K562 (cell line): ENCODE measurements around the gene MYLK3. TPM values are rescaled to one million over a fixed set of nuclear protein-coding genes. Genes with fewer than 3 reads are reported as not detected.

ENCODE experiments used
- CCAR2 ChIP-seq: fragments of 200-400 bp; formaldehyde crosslinking; IDR thresholded peaks from 2 replicates; pipeline ENCODE4 v1.6.1; 2017; ENCODE audit warnings: mild to moderate bottlenecking, low read depth, low read length
- ELF1 ChIP-seq: fragments of 200-800 bp; sonication (Bioruptor generic); IDR thresholded peaks from 2 replicates; pipeline ENCODE4 v1.6.1; 2016; ENCODE audit warnings: missing genetic modification characterization, missing compliant biosample characterization
- ELF4 ChIP-seq: fragments of 450-650 bp; formaldehyde crosslinking; IDR thresholded peaks from 2 replicates; pipeline ENCODE4 v1.4.0; 2022; ENCODE audit warnings: missing genetic modification characterization
- HDAC8 ChIP-seq: fragments of 450-650 bp; IDR thresholded peaks from 2 replicates; pipeline ENCODE4 v1.6.1; 2016; ENCODE audit warnings: mild to moderate bottlenecking, missing genetic modification characterization, moderate library complexity, missing compliant biosample characterization
- JUND ChIP-seq, 2 experiments: IDR thresholded peaks; 2 replicates in 1 of 2; 3 replicates in 1 of 2; pipeline ENCODE4 v1.6.1; 2011; ENCODE audit warnings: borderline replicate concordance in 2 of 2, low read depth in 2 of 2, low read length in 2 of 2, improper control_type of control experiment in 1 of 2, missing biosample characterization in 1 of 2, missing genetic modification characterization in 1 of 2, missing genetic modification reagents in 1 of 2
- KDM1A ChIP-seq, 2 experiments: fragments of 450-650 bp; IDR thresholded peaks; 2 replicates each; pipeline ENCODE4 v1.6.1; 2016; ENCODE audit warnings: mild to moderate bottlenecking in 2 of 2
- RBM34 ChIP-seq: fragments of 200-400 bp; formaldehyde crosslinking; IDR thresholded peaks from 2 replicates; pipeline ENCODE4 v1.6.1; 2018; ENCODE audit warnings: low read length, borderline replicate concordance; ENCODE audit not compliant: insufficient read depth
- RFX7 ChIP-seq: fragments of 250-450 bp; sonication (Bioruptor Pico); IDR thresholded peaks from 2 replicates; pipeline ENCODE4 v1.5.1; 2021; ENCODE audit warnings: mild to moderate bottlenecking
- SMAD1 ChIP-seq: fragments of 150-350 bp; IDR thresholded peaks from 2 replicates; pipeline ENCODE4 v1.6.1; 2014; ENCODE audit warnings: low read length, low read depth; ENCODE audit not compliant: partially characterized antibody
- SMAD4 ChIP-seq: fragments of 250-450 bp; sonication (Bioruptor Pico); conservative IDR thresholded peaks from 2 replicates; pipeline ENCODE4 v1.8.0; 2021; ENCODE audit warnings: inconsistent platforms, mild to moderate bottlenecking, moderate library complexity
- SPI1 ChIP-seq: IDR thresholded peaks from 2 replicates; pipeline ENCODE4 v1.6.1; 2011; ENCODE audit warnings: low read depth, low read length, control low read depth, borderline replicate concordance
- STAG1 ChIP-seq: sonication (generic); formaldehyde crosslinking; IDR thresholded peaks from 2 replicates; pipeline ENCODE4 v1.5.0; 2020; ENCODE audit warnings: missing genetic modification reagents, borderline replicate concordance
- STAT5A ChIP-seq: IDR thresholded peaks from 2 replicates; pipeline ENCODE4 v1.6.1; 2012; ENCODE audit warnings: low read length, inconsistent platforms, borderline replicate concordance
- ZFP36 ChIP-seq: fragments of 150-350 bp; IDR thresholded peaks from 2 replicates; pipeline ENCODE4 v1.6.1; 2018; ENCODE audit warnings: low read length, low read depth; ENCODE audit not compliant: partially characterized antibody
- ZNF282 ChIP-seq: sonication (generic); formaldehyde crosslinking; IDR thresholded peaks from 2 replicates; pipeline ENCODE4 v1.8.1; 2023; ENCODE audit warnings: missing genetic modification reagents
- ZNF384 ChIP-seq: IDR thresholded peaks from 2 replicates; pipeline ENCODE4 v1.6.1; 2012; ENCODE audit warnings: low read depth, low read length, improper control_type of control experiment
- ZNF584 ChIP-seq: fragments of 200-800 bp; sonication (Bioruptor generic); IDR thresholded peaks from 2 replicates; pipeline ENCODE4 v1.6.1; 2016; ENCODE audit warnings: low read depth, mild to moderate bottlenecking, missing genetic modification characterization, missing compliant biosample characterization
- polyA plus RNA-seq, 8 experiments: library from polyadenylated mRNA; depleted of rRNA in 4 of 8; stranded (reverse) in 5 of 8; unstranded in 3 of 8; fragments of >200 nt; fragmentation: Nextera tagmentation in 2 of 8; fragmentation: Illumina TruSeq in 1 of 8; extraction: Ambion mirVana in 2 of 8; extraction: Trizol in 1 of 8; gene quantifications; 2 replicates each; pipeline versions ENCODE4 v1.2.1 to v1.2.3, GENCODE V29; 2011 to 2014; ENCODE audit warnings: inconsistent platforms in 1 of 8, missing spikeins in 1 of 8
- total RNA-seq, 7 experiments: library from RNA; depleted of rRNA in 6 of 7; stranded (reverse); fragments of >200 nt in 6 of 7; fragmentation: Illumina TruSeq in 2 of 7; extraction: Trizol in 2 of 7; gene quantifications; 2 replicates each; pipeline versions ENCODE4 v1.2.1 to v1.2.3, GENCODE V29; 2011 to 2021; ENCODE audit warnings: low replicate concordance in 1 of 7
- TF ChIP-seq, protein P1 (sequence below): fragments of 450-650 bp; IDR thresholded peaks from 2 replicates; pipeline ENCODE4 v1.6.1; 2017; ENCODE audit warnings: mild to moderate bottlenecking, moderate library complexity
- TF ChIP-seq, protein P2 (sequence below): fragments of 450-650 bp; formaldehyde crosslinking; IDR thresholded peaks from 2 replicates; pipeline ENCODE4 v1.4.0; 2020; ENCODE audit warnings: mild to moderate bottlenecking, moderate library complexity
- TF ChIP-seq, protein P3 (sequence below): fragments of 250-450 bp; sonication (Bioruptor Pico); IDR thresholded peaks from 2 replicates; pipeline ENCODE4 v1.8.0; 2021; ENCODE audit warnings: moderate library complexity, mild to moderate bottlenecking, inconsistent platforms
- TF ChIP-seq, protein P4 (sequence below): fragments of 450-650 bp; formaldehyde crosslinking; IDR thresholded peaks from 2 replicates; pipeline ENCODE4 v1.4.0; 2020; ENCODE audit warnings: mild to moderate bottlenecking, moderate library complexity

The MYLK3 gene
- total and polyA plus RNA-seq, 9 of the 15 experiments (the other 6 are each of a cell fraction or from before 2014, with no cell fraction given), result 0.69 to 10.7 (median 4.7) TPM

DNA sequence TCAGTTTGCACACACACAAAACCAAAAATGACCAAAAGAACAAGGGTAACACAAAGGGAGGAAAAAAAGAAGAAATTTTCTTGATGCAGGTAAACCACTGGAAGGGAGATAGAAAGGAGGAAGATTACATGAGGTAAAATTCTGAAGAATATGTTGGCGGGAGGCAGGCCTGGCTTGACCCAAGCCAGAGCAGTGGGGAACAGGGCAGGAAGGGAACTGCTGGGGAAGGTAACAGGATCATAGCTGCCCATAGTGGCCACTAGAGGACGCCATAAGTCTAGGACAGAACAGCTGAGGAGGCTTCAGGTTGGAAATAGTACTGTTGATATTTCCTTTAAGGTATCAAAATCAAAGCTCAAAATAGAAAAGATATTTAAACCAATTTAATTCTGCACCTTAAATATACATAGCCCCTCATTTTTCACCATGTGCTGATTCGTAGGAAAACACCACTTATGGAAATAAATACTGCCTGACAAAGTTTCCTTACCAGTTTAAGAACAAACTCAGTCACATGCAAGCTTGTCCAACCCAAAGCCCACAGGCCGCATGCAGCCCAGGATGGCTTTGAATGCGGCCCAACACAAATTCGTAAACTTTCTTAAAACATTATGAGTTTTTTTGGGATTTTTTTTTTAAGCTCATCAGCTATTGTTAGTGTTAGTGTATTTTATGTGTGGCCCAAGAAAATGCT is 74.7 kb downstream of the MYLK3 start (continued):
- TF ChIP-seq, protein P1, sequence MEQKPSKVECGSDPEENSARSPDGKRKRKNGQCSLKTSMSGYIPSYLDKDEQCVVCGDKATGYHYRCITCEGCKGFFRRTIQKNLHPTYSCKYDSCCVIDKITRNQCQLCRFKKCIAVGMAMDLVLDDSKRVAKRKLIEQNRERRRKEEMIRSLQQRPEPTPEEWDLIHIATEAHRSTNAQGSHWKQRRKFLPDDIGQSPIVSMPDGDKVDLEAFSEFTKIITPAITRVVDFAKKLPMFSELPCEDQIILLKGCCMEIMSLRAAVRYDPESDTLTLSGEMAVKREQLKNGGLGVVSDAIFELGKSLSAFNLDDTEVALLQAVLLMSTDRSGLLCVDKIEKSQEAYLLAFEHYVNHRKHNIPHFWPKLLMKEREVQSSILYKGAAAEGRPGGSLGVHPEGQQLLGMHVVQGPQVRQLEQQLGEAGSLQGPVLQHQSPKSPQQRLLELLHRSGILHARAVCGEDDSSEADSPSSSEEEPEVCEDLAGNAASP, result no peak
- TF ChIP-seq, protein P2, sequence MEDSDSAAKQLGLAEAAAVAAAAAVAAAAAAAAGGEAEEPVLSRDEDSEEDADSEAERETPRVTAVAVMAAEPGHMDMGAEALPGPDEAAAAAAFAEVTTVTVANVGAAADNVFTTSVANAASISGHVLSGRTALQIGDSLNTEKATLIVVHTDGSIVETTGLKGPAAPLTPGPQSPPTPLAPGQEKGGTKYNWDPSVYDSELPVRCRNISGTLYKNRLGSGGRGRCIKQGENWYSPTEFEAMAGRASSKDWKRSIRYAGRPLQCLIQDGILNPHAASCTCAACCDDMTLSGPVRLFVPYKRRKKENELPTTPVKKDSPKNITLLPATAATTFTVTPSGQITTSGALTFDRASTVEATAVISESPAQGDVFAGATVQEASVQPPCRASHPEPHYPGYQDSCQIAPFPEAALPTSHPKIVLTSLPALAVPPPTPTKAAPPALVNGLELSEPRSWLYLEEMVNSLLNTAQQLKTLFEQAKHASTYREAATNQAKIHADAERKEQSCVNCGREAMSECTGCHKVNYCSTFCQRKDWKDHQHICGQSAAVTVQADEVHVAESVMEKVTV (CRISPR knock-in tag), result peak; percentile 71
- no peak for TF ChIP-seq ZNF282 (CRISPR knock-in tag)
- no peak for TF ChIP-seq ZNF584 (CRISPR knock-in tag)
- no peak for TF ChIP-seq RFX7 (CRISPR knock-in tag)
- no peak for TF ChIP-seq SMAD1
- peak; percentile 57 for TF ChIP-seq SPI1
- no peak for TF ChIP-seq CCAR2
- no peak for TF ChIP-seq STAT5A
- TF ChIP-seq JUND (IDR thresholded peaks at IDR 0.05; ENCODE audit: borderline replicate concordance, low read depth, low read length), result 0 out of 2 replicates have a peak, but pooled peaks have one; percentile 13
- no peak for TF ChIP-seq JUND (tag; IDR thresholded peaks at IDR 0.05; ENCODE audit: borderline replicate concordance, low read depth, low read length)
- peak; percentile 36; the same call in 1 of the 2 replicates for TF ChIP-seq STAG1
- TF ChIP-seq RBM34, result no peak
- no peak for TF ChIP-seq ZFP36
- TF ChIP-seq ELF4 (CRISPR knock-in tag), result no peak
- no peak for TF ChIP-seq HDAC8 (tag)
- TF ChIP-seq SMAD4 (CRISPR knock-in tag), result no peak
- no peak for TF ChIP-seq ZNF384
- TF ChIP-seq ELF1 (tag), result no peak
- TF ChIP-seq, protein P3, sequence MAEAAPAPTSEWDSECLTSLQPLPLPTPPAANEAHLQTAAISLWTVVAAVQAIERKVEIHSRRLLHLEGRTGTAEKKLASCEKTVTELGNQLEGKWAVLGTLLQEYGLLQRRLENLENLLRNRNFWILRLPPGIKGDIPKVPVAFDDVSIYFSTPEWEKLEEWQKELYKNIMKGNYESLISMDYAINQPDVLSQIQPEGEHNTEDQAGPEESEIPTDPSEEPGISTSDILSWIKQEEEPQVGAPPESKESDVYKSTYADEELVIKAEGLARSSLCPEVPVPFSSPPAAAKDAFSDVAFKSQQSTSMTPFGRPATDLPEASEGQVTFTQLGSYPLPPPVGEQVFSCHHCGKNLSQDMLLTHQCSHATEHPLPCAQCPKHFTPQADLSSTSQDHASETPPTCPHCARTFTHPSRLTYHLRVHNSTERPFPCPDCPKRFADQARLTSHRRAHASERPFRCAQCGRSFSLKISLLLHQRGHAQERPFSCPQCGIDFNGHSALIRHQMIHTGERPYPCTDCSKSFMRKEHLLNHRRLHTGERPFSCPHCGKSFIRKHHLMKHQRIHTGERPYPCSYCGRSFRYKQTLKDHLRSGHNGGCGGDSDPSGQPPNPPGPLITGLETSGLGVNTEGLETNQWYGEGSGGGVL (CRISPR knock-in tag), result no peak
- TF ChIP-seq KDM1A (IDR thresholded peaks at IDR 0.05), result no peak
- TF ChIP-seq, protein P4, sequence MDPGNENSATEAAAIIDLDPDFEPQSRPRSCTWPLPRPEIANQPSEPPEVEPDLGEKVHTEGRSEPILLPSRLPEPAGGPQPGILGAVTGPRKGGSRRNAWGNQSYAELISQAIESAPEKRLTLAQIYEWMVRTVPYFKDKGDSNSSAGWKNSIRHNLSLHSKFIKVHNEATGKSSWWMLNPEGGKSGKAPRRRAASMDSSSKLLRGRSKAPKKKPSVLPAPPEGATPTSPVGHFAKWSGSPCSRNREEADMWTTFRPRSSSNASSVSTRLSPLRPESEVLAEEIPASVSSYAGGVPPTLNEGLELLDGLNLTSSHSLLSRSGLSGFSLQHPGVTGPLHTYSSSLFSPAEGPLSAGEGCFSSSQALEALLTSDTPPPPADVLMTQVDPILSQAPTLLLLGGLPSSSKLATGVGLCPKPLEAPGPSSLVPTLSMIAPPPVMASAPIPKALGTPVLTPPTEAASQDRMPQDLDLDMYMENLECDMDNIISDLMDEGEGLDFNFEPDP, result no peak
